HG03469 (cell line): Measurements from ENCODE around the gene CMYA5.
"Not testable (repeated sequence)": the region's sequence is repeated elsewhere in the genome, so short reads cannot be mapped to it uniquely, and the experiment has no call there.

Experiments
- ATAC-seq: cut with Tn5 transposase; IDR thresholded peaks from one replicate; pipeline ENCODE4 v1.9.1; 2021; ENCODE audit warnings: mild to moderate bottlenecking, moderate library complexity, moderate number of reproducible peaks; ENCODE audit not compliant: unreplicated experiment

The CMYA5 gene

DNA sequence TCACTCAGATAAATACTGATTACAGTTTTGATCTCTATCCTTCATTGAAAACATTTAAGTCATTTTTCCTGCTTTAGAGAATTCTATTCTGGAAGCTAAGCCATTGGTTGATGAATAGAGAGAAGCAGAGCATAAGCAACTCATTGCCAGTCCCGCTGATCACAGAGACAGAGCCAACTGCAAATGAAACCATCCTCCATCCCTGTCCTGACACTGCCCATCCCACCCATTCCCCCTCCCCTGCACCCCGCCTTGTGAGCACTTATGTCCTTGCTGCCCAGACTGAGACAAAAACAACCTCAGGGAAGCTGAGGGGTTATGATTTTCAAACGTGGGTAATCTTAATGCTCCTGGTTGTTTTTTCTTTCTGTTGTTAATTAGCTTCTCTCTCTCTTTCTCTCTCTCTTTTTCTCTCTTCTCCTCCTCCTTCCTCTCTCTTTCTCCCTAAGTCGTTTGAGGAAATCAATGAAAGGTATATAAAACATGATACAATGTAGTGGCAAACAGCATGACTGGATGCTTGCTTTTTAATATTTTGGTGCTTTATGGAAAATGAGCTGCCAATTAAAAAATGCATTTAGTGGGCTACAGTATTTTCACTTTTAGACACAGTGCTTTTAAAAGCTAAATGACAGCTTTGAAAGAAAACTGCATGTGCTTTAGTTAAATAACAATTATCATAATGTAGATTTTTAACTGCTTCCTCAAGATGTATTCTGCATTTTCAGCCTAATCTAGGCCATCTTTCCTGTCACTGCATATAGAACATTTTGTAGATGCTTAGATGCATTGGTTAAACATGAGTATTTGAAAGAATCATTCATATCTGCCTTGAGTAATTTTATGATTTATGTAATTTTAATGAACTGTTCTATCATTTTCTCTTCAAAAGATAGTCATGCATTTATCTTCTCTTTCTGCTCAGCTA is 57.3 kb downstream of the CMYA5 start:
- ATAC-seq, result no peak

DNA sequence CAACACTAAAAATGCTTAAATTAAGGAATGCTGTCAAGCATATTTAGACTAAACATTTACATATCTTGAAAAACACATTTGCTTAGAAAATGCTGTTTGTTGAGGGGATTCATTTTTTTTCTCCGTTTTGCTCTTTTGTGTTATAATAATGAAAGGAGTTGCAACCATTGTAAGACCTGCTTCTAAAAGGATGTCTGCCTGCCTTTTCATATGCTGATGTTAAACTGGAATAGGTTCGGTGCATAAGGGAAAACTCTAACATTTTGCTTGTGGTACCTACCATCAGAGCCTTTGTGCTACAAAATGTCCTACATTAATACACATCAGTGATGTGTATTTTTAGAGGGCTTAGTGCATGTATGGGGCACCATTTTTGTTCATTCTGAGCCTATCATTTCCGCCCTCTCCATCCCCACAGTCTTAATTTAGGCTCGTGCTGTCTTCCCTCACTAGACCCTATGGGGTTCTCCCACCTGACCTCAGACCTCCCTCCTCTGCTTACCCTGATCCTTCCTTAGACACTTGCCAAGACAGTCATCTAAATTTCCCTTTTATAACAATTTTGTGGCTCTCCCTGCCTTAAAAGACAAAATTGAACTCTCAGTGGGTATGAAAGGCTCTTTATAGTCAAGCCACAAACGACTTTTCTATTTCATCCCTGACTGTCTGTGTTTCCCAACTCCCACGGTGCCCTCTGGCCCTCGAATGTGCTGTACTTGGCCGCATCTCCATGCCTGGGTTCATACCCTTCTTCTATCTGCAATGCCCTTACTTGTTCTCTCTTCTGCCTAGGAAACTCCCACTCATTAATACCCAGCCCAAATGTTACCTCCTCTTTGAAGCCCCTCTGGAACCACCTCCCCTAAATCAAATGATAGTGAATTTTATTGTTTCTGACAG is 61.2 kb downstream of the CMYA5 start:
- no peak for ATAC-seq

DNA sequence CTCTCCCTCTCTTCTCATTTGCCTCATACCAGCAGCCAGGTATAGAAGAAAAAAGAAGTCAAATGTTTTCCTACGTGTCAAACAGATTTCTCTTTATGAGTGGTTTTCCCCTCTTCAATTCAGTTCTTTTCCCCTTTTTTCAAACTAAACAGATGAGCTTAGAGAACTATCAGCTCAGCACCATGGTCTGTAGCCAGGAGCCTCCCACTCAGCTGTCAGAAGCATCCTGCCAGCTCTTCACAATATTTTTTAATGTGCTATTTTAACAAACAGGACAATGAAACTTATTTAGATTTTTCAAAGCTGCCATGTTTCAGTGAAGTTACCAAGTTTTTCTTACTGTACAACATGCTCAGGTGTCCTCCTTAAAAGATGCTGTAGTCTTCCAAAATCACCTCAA is 63.5 kb downstream of the CMYA5 start:
- no peak for ATAC-seq

DNA sequence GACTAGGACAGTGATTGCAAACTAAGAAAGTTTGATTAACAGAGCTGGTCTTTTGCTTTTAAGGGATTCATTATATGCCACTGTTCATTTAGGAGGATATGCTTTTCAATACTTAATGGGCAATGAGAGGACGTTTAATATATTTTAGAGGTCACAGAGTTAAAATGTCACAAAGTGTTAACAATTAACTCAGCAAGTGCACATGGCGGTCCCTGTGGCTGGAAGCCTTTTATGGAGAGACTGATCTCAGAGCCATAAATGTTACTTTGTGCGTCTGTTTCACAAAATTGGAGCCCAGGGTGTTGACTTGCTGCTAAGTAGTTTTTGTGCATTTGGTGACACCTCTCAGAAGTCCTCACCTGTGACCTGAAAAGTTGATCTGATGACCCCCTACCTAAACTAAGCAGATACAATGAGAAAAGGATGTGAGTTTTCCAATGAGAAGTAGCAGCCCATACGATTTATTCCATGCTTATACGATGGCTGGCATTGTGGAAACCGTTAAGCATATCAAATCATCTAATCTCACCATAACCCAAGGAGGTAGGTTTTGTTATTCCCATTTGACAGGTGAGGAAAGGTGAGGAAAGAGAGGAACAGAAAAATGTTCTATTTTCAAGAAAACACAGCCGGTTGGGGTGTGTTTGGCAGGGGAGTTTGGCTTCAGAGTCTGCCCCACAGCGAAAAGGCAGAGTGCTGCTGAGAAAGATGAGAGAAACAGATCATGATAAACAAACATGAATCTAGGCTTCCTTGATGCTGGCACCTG is 64.4 kb downstream of the CMYA5 start:
- no peak for ATAC-seq

DNA sequence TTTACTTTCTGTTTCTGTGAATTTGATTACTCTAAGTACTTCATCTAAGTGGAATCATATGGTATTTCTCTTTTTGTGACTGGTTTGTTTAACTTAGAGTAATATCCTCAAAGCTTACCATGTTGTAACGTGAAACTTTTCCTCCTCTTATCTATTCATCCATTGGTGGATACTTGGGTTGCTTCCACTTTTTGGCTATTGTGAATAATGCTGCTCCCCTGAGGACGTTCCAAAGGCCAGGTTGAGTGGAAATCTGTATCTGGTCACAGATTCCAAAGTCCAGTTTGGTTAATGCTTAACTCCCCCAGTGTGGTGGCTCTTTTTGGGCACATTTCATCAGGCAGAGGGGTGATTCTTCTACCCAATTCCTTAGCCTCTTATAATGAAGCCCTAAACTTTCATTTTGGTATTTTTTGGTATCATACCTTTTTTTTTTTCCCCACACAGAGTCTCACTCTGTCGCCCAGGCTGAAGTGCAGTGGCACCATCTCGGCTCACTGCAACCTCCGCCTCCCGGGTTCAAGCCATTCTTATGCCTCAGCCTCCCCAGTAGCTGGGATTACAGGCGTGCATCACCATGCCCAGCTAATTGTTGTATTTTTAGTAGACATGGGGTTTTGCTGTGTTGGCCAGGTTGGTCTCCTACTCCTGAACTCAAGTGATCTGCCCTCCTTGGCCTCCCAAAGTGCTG is 65.4 kb downstream of the CMYA5 start:
- ATAC-seq, result no peak

DNA sequence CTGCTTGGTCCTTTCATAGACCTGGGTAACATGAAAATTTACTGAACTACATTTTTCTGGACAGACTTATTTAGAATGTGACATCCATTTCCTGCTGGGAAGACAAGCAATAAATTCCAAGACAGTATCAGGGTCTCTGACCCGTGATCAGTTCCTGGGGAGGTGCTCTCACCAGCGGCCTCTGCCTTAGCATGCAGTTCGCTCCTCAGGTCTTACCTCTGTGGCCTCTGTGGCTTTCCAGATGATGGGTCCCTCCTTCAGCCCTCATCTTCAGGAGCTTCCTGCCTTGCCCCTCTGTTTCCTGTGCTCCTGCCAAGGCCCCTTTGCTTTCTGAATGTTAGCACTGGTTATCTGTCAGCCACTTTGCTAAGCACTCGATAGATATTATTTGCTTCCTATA is 66.4 kb downstream of the CMYA5 start:
- no peak for ATAC-seq

DNA sequence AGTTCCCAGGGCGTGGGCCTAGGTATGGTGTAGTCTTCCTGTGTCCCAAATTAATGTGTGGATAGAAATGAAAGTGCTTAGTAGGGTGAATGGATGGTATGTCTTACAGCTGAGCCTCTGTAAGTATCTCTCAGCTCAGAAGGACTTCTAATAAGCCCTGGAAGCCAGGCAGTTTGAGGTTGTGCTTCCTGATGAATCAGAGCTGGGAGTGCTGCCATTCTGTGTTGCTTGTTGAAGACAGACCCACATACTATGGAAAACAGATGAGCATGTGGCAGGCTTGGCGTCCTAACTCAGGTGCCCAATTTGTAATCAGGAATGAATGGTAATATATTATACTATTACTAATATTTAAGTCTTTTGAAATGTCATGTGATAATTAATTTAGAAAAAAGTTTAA is 69.8 kb downstream of the CMYA5 start:
- ATAC-seq, result no peak

- no peak for ATAC-seq
Observed at GRCh38 chr5:79759848-79760247, 70.2 kb downstream of the CMYA5 start.

DNA sequence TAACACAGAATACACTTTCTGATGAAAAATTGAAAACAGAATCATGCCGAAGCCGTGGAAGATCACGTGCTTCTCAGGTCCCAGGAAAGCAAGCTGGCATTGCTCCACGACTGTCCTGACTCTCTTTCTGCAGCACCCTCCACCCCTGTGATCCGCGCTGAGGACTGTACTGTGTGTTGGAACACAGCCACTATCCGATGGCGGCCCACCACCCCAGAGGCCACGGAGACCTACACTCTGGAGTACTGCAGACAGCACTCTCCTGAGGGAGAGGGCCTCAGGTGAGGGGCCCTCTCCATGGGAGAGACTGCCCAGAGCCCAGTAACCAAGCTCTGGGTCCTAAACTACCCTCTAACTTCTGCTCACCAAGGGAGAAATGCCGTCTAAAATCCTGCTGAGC is 73.3 kb downstream of the CMYA5 start:
- no peak for ATAC-seq

DNA sequence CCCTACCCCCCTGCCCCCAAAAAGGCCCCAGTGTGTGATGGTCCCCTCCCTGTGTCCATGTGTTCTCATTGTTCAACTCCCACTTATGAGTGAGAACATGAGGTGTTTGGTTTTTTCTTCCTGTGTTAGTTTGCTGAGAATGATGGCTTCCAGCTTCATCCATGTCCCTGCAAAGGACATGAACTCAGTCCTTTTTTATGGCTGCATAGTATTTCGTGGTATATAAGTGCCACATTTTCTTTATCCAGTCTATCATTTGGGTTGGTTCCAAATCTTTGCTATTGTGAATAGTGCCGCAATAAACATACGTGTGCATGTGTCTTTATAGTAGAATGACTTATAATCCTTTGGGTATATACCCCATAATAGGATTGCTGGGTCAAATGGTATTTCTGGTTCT is 74.5 kb downstream of the CMYA5 start:
- not testable (repeated sequence) for ATAC-seq

- no peak for ATAC-seq
Observed at GRCh38 chr5:79771387-79771786, 81.8 kb downstream of the CMYA5 start.

- ATAC-seq, result no peak
Observed at GRCh38 chr5:79772651-79773050, 83.0 kb downstream of the CMYA5 start.

DNA sequence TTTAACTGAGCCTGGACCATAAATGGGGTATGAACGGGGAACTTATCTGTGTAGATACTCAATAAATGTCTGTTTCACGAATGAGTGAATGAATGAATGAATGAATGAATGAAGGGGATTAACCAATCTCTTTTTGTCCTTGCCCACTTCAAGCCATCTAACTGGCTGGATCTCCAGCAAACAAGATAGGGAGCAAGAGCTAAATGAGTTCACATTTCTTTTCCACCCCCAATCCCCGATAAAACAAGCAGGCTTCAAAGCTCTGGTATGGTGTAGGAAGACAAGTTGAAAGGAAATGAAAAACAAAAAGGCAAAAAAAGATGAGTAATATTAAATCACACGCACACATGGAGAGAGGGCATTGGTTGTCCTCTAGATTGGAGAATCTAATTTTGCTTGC is 84.0 kb downstream of the CMYA5 start:
- no peak for ATAC-seq

GRCh38 chr5:79774171-79774854 is 84.7 kb downstream of the CMYA5 start:
- ATAC-seq, result no peak

DNA sequence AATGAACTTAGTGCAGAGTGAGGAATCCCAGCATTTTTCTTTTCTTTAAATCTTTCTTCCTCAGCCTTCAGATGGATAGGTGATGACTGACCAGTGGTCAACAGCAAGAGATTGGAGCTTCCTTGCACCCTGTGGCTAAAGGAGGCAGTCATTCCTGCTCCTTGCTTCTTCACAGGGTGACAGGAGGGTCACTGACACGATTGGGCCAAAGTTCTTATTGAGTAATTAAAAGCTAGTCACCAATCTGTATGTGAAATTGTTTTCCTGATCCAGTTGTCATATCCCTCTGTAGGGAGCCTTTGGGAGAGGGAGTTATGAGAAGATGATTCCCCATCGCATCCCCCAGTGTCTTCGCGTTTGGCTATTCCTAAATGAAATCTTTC is 85.2 kb downstream of the CMYA5 start:
- ATAC-seq, result no peak

DNA sequence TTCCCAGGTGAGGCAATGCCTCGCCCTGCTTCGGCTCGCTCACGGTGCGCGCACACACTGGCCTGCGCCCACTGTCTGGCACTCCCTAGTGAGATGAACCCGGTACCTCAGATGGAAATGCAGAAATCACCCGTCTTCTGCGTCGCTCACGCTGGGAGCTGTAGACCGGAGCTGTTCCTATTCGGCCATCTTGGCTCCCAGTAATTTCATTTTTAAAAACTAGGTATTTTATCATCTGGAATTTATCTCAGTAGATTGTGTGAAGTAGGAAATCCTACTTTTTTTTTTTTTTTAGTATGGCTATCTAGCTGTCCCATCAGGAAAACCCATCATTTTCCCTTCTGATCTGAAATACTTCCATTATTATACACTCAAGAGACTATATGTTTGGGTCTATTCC is 95.1 kb downstream of the CMYA5 start:
- ATAC-seq, result not testable (repeated sequence)

GRCh38 chr5:79785983-79786382 is 96.3 kb downstream of the CMYA5 start:
- no peak for ATAC-seq

DNA sequence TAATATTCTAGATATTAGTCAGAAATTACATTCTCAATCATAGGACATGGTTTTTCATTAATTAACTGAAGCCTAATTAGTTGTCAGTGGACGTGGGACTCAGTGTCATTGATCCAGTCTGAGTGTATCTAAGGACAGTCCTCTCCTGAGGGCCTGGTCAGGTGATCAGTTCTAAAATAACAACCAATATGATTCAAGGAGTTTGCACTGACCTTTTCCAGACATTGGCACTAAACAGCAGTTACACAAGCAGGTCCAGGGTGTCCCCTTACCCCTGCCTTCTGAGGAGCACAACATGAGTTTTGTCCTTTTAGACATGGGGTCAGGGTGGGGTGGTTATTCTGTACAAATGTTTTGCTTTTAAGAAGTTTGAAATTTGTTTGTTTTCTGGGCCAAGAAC is 97.8 kb downstream of the CMYA5 start:
- ATAC-seq, result no peak

- ATAC-seq, result no peak
Observed at GRCh38 chr5:79791843-79792242, 102.2 kb downstream of the CMYA5 start.

- ATAC-seq, result no peak
Observed at GRCh38 chr5:79792463-79792862, 102.8 kb downstream of the CMYA5 start.
